OCI-LY7 (cell line): ENCODE data around the gene DCX. TPM values are rescaled to one million over a fixed set of nuclear protein-coding genes. Genes with fewer than 3 reads are reported as not detected.

ENCODE experiments used
- BruUV-seq: library from RNA; stranded (reverse); fragments of 400-500 nt; replicated peaks from 2 replicates; lab custom pipeline; 2021; lab: Mats Ljungman, UMichigan
- CTCF ChIA-PET: fragments of 300-600 bp; sonication (Branson Sonifier 250); formaldehyde crosslinking; loops from one replicate; lab custom pipeline; 2022; ENCODE audit warnings: antibody characterized with exemption; ENCODE audit not compliant: unreplicated experiment; lab: Charles Lee
- POLR2A ChIA-PET: fragments of 300-600 bp; sonication (Branson Sonifier 250); formaldehyde crosslinking; loops from one replicate; lab custom pipeline; 2022; ENCODE audit warnings: antibody characterized with exemption; lab: Charles Lee
- DNase-seq: peaks from one replicate; pipeline ENCODE4 v3.0.0-alpha.2; 2015; ENCODE audit warnings: low spot score
- H2AFZ ChIP-seq: fragments of 200-600 bp; sonication (generic), shearing (Covaris generic); 2 replicates; pipeline ENCODE4 v1.6.1; 2014; ENCODE audit warnings: mild to moderate bottlenecking, antibody characterized with exemption, low read length, moderate library complexity
- H3K27ac ChIP-seq: fragments of 200-600 bp; sonication (generic); 2 replicates; pipeline ENCODE4 v1.5.1; 2014; ENCODE audit warnings: mixed run types, low read depth, mild to moderate bottlenecking, moderate library complexity, low read length, inconsistent platforms; ENCODE audit not compliant: poor library complexity, severe bottlenecking
- H3K36me3 ChIP-seq: fragments of 200-600 bp; sonication (generic); 2 replicates; pipeline ENCODE4 v1.6.1; 2014; ENCODE audit warnings: mild to moderate bottlenecking, antibody characterized with exemption, low read length, moderate library complexity, mixed read lengths; ENCODE audit not compliant: insufficient read depth
- H3K4me1 ChIP-seq: fragments of 200-600 bp; sonication (generic); 2 replicates; pipeline ENCODE4 v1.5.1; 2014; ENCODE audit warnings: mild to moderate bottlenecking, low read length; ENCODE audit not compliant: insufficient read depth, poor library complexity, severe bottlenecking
- H3K4me2 ChIP-seq: fragments of 200-600 bp; sonication (generic); 2 replicates; pipeline ENCODE4 v1.6.1; 2014; ENCODE audit warnings: mild to moderate bottlenecking, low read length
- H3K4me3 ChIP-seq: fragments of 200-600 bp; sonication (generic); 2 replicates; pipeline ENCODE4 v1.5.1; 2014; ENCODE audit warnings: mild to moderate bottlenecking, low read depth, low read length; ENCODE audit not compliant: poor library complexity, severe bottlenecking
- H3K79me2 ChIP-seq: fragments of 200-600 bp; sonication (generic); 2 replicates; pipeline ENCODE4 v1.6.1; 2016; ENCODE audit warnings: low read depth, mild to moderate bottlenecking, low read length, moderate library complexity, mixed read lengths; ENCODE audit not compliant: insufficient read depth
- H3K9me2 ChIP-seq: fragments of 200-600 bp; sonication (generic); 2 replicates; pipeline ENCODE4 v1.6.1; 2016; ENCODE audit warnings: mild to moderate bottlenecking, low read length, mixed read lengths; ENCODE audit not compliant: insufficient read depth
- H3K9me3 ChIP-seq: fragments of 200-600 bp; sonication (generic); 2 replicates; pipeline ENCODE4 v1.6.1; 2014; ENCODE audit warnings: mild to moderate bottlenecking, mixed run types, low read length, mixed read lengths
- H4K20me1 ChIP-seq: fragments of 200-600 bp; sonication (generic); 2 replicates; pipeline ENCODE4 v1.6.1; 2014; ENCODE audit warnings: mild to moderate bottlenecking, antibody characterized with exemption, low read length, moderate library complexity, mixed read lengths; ENCODE audit not compliant: insufficient read depth
- EZH2phosphoT487 ChIP-seq: fragments of 200-600 bp; sonication (generic); IDR thresholded peaks from 2 replicates; pipeline ENCODE4 v1.6.1; 2018; ENCODE audit warnings: low read depth, borderline replicate concordance, mild to moderate bottlenecking, mixed run types, antibody characterized with exemption, low read length, moderate library complexity, mixed read lengths
- intact Hi-C: fragments of 100-400 bp; cut with micrococcal nuclease; formaldehyde crosslinking; loops from one replicate; pipeline ENCODE4 v1.10.0; 2022; ENCODE audit not compliant: unreplicated experiment
- total RNA-seq, 2 experiments: library from RNA; depleted of rRNA in 1 of 2; stranded (reverse); fragments of >200 nt in 1 of 2; shearing (Covaris generic) in 1 of 2; gene quantifications; 2 replicates each; pipeline ENCODE4 v1.2.3, GENCODE V29; 2014 to 2022
- TF ChIP-seq, protein P1 (sequence below): fragments of 200-600 bp; sonication (generic); conservative IDR thresholded peaks from 2 replicates; pipeline ENCODE4 v1.5.1; 2014; ENCODE audit warnings: mild to moderate bottlenecking, antibody characterized with exemption, low read length, moderate library complexity, mixed read lengths

Gene DCX
- total RNA-seq, 2 experiments from 2014 or later: not detected

DNA sequence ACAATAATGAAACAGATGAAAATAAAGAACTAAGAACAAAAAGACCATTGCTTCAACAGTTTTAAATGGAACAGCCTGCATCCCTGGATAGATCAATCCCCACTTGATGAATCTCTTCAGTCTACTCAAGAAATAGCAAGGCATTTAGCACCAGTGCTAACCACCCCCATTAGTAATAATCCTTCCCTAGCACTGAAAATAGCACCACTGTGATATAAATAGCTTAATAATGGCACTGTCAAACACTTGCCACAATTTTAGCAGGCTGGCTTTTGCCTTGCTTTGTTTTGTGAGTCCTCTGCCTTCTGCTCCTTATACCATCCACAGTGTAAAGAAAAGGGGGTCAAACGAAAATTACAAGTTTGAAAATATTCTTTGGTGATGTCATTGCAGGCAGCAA, 17.4 kb downstream of the DCX start:
- intact Hi-C loops: no loop called here
- H3K79me2 ChIP-seq: no peaks in the 10 kb centered on the region
- H3K4me3 ChIP-seq: no peak overlapping the region
- ChIA-PET CTCF (no interaction called here), POLR2A (no interaction called here)
- TF ChIP-seq, protein P1, sequence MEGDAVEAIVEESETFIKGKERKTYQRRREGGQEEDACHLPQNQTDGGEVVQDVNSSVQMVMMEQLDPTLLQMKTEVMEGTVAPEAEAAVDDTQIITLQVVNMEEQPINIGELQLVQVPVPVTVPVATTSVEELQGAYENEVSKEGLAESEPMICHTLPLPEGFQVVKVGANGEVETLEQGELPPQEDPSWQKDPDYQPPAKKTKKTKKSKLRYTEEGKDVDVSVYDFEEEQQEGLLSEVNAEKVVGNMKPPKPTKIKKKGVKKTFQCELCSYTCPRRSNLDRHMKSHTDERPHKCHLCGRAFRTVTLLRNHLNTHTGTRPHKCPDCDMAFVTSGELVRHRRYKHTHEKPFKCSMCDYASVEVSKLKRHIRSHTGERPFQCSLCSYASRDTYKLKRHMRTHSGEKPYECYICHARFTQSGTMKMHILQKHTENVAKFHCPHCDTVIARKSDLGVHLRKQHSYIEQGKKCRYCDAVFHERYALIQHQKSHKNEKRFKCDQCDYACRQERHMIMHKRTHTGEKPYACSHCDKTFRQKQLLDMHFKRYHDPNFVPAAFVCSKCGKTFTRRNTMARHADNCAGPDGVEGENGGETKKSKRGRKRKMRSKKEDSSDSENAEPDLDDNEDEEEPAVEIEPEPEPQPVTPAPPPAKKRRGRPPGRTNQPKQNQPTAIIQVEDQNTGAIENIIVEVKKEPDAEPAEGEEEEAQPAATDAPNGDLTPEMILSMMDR: no peak
- TF ChIP-seq EZH2phosphoT487: no peak
- no peaks in the 10 kb centered on the region for H3K36me3 ChIP-seq
- no peak for DNase-seq
- H3K9me2 ChIP-seq: no peaks in the 10 kb centered on the region
- H3K9me3 ChIP-seq: no peaks in the 10 kb centered on the region
- H2AFZ ChIP-seq: no peak overlapping the region
- no peak overlapping the region for H3K4me2 ChIP-seq
- no peak overlapping the region for H3K27ac ChIP-seq
- no peaks in the 10 kb centered on the region for H3K4me1 ChIP-seq
- no peaks in the 10 kb centered on the region for H4K20me1 ChIP-seq
- no TSS peak for BruUV-seq

DNA sequence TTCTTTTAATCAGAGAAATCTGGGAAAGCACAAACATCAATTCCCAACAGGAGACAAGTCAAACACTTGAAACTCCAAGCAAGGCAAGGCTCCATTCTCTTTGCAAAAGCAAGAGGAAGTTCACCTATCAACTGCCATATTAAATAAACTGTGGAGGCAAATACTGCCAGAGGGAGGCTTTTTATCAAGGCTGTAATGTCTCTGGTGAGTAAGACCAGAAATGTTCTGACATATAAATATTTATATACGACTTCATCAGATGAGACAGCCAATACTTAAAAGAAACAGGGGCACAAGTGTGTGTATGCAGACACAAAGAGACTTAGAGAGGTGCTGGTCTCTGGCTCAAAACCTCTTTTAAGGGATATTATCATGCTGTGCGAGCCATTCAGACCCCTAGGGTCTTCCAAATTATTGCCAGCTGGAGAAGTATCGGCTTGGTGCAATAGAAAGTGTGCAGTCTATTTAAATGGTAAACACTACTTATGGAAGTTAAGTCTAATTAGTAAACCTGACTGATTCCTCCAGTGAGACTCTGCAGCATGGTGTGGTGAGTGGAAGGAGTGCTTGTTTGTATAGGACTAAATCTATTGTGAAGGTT, 24.4 kb downstream of the DCX start:
- H4K20me1 ChIP-seq: no peaks in the 10 kb centered on the region
- no TSS peak for BruUV-seq
- ChIA-PET POLR2A (interaction anchor here (0.7 kb wide), 1 partner anchor 142 kb away, joined by 3 read pairs; no protein-coding TSS in a partner anchor), CTCF (no interaction called here)
- no peaks in the 10 kb centered on the region for H3K4me1 ChIP-seq
- H3K4me3 ChIP-seq: no peak overlapping the region
- DNase-seq: no peak
- H3K9me3 ChIP-seq: no peaks in the 10 kb centered on the region
- H3K36me3 ChIP-seq: no peaks in the 10 kb centered on the region
- TF ChIP-seq, protein P1: no peak
- TF ChIP-seq EZH2phosphoT487: no peak
- H3K4me2 ChIP-seq: no peak overlapping the region
- intact Hi-C loops: no loop called here
- no peaks in the 10 kb centered on the region for H3K79me2 ChIP-seq
- H3K9me2 ChIP-seq: no peaks in the 10 kb centered on the region
- H2AFZ ChIP-seq: no peak overlapping the region
- H3K27ac ChIP-seq: no peak overlapping the region

DNA sequence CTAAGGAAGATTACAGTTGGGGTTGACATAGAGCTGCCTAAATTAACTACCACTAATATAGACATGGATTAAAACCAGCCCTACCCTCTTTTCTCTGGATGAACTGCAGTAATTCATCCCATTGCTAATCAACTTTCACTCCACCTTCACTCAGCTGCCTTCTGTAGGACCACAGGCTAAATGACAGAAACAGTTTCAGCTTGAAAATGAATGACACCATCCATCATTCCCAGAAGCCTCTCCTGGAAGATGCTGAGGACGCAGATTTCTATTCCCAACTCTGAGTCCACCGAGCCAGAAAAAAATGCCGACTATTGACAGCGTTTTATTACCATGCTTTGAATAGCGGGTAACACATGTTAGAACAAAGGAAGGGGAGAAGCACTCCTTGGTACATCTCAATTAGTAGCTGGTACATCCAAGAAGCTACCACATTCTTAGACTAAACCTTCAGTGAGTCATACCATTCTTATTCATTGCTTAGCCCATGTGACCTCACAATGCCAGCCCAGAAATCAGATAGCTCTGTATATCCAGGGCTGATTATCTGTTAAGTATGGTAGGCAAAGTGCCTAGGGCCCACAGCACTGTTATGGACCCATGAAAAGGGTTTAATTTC, 25.3 kb downstream of the DCX start:
- H3K9me3 ChIP-seq: no peaks in the 10 kb centered on the region
- no peak for DNase-seq
- POLR2A ChIA-PET: interaction anchor here (0.7 kb wide), 1 partner anchor 143 kb away, joined by 3 read pairs; no protein-coding TSS in a partner anchor
- intact Hi-C loops: no loop called here
- H3K4me3 ChIP-seq: no peak overlapping the region
- no peak overlapping the region for H3K27ac ChIP-seq
- TF ChIP-seq, protein P1: no peak
- no peak for TF ChIP-seq EZH2phosphoT487
- H3K9me2 ChIP-seq: no peaks in the 10 kb centered on the region
- no peak overlapping the region for H2AFZ ChIP-seq
- H4K20me1 ChIP-seq: no peaks in the 10 kb centered on the region
- BruUV-seq: no TSS peak
- no peaks in the 10 kb centered on the region for H3K36me3 ChIP-seq
- no peak overlapping the region for H3K4me2 ChIP-seq
- H3K79me2 ChIP-seq: no peaks in the 10 kb centered on the region
- no peaks in the 10 kb centered on the region for H3K4me1 ChIP-seq
- CTCF ChIA-PET: no interaction called here
